Measurements from ENCODE around the gene PSMD11. TPM values are rescaled to one million over a fixed set of nuclear protein-coding genes. Genes with fewer than 3 reads are reported as not detected.
A peak's percentile ranks its signal among the peaks of the same experiment; 100 is the strongest.

The PSMD11 gene
- total RNA-seq, 4 donors from 2014 or later = 41.7 to 68.7 (median 64.9) TPM

DNA sequence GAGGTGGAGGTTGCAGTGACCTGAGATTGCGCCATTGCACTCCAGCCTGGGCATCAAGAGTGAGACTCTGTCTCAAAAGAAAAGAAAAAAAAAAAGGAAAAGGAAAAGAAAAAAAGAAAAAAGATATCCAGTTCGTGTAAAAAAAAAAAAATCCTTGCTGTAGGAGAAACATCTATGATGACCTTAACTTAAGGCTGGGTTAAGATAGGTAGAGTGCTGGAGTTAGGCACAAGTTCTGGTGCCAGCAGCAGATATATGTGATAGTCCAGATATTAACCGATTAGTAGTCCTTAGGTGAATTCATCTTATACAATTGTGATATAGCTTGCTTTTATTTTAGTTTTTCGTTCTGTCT is 17.2 kb downstream of the PSMD11 start:
- Histone ChIP-seq H3K36me3 (peaks cover 0 to 97% of the 10 kb centered on the region in 2 donors), H3K4me1 (peaks cover 0 to 8% (median 0%) of the 10 kb centered on the region in 3 donors), H3K4me3 (no peak overlapping the region), H3K27ac (no peak overlapping the region), H3K27me3 (no peaks in the 10 kb centered on the region), H3K9me3 (no peaks in the 10 kb centered on the region)
- no peak for ATAC-seq
- WGBS, 2 donors (ENCODE audit: low coverage in 1 of 2) = 41 to 68% methylated on average over 3 to 4 of the region's 4 CpGs
- TF ChIP-seq POLR2AphosphoS5 (IDR thresholded peaks at IDR 0.05) (no peak), POLR2A (IDR thresholded peaks at IDR 0.05) (no peak), CTCF (IDR thresholded peaks at IDR 0.05) (no peak), EP300 (IDR thresholded peaks at IDR 0.05) (no peak)

- TF ChIP-seq POLR2A (IDR thresholded peaks at IDR 0.05) = no peak
- TF ChIP-seq POLR2AphosphoS5 (IDR thresholded peaks at IDR 0.05) = no peak
- peak; percentile 27 to 44 (median 31) for TF ChIP-seq CTCF (IDR thresholded peaks at IDR 0.05)
- no peak for TF ChIP-seq EP300 (IDR thresholded peaks at IDR 0.05)
- peaks cover 0 to 8% (median 0%) of the 10 kb centered on the region in 3 donors for H3K4me1 ChIP-seq
- no peak overlapping the region for H3K27ac ChIP-seq
- WGBS, 2 donors (ENCODE audit: low coverage in 1 of 2) = 27 to 88% methylated on average over 1 of the region's 1 CpG
- H3K9me3 ChIP-seq = no peaks in the 10 kb centered on the region
- H3K27me3 ChIP-seq = no peaks in the 10 kb centered on the region
- peaks cover 0 to 97% of the 10 kb centered on the region in 2 donors for H3K36me3 ChIP-seq
- no peak for ATAC-seq
- H3K4me3 ChIP-seq = no peak overlapping the region
Observed at GRCh38 chr17:32461853-32462617, 17.7 kb downstream of the PSMD11 start.

- Histone ChIP-seq H3K4me1 (peaks cover 0 to 2% (median 0%) of the 10 kb centered on the region in 3 donors), H3K27me3 (no peaks in the 10 kb centered on the region), H3K27ac (no peak overlapping the region), H3K9me3 (no peaks in the 10 kb centered on the region), H3K4me3 (no peak overlapping the region), H3K36me3 (peaks cover 0 to 96% of the 10 kb centered on the region in 2 donors)
- no peak for ATAC-seq
- WGBS, 2 donors (ENCODE audit: low coverage in 1 of 2) = 85 to 94% methylated on average over 3 of the region's 3 CpGs
- TF ChIP-seq CTCF (IDR thresholded peaks at IDR 0.05) (no peak), EP300 (IDR thresholded peaks at IDR 0.05) (no peak), POLR2A (IDR thresholded peaks at IDR 0.05) (no peak), POLR2AphosphoS5 (IDR thresholded peaks at IDR 0.05) (no peak)
Observed at GRCh38 chr17:32463304-32463703, 19.0 kb downstream of the PSMD11 start.

DNA sequence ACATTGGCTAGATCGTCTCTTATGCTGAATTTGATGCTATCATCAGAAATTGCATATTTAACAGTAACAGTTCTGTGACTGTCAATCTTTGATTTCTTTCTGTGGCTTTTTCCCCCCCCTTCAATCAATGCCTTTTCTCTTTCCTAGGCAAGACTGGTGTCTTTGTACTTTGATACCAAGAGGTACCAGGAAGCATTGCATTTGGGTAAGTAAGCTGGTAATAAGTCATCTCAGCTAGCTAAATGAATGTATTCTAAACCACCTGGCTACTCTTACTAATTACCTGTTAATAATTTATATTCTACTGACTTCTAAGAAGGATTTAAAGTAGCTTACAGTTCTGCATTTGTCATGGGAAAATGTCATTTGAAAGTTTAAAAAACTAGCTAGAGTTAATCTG is 20.1 kb downstream of the PSMD11 start:
- Histone ChIP-seq H3K4me3 (no peak overlapping the region), H3K27me3 (no peaks in the 10 kb centered on the region), H3K36me3 (peaks cover 0 to 94% of the 10 kb centered on the region in 2 donors), H3K27ac (no peak overlapping the region), H3K4me1 (no peaks in the 10 kb centered on the region), H3K9me3 (no peaks in the 10 kb centered on the region)
- WGBS, 2 donors (ENCODE audit: low coverage in 1 of 2) = 73 to 86% methylated on average over 1 of the region's 1 CpG
- TF ChIP-seq EP300 (IDR thresholded peaks at IDR 0.05) = no peak
- no peak for TF ChIP-seq POLR2AphosphoS5 (IDR thresholded peaks at IDR 0.05)
- no peak for TF ChIP-seq POLR2A (IDR thresholded peaks at IDR 0.05)
- no peak for TF ChIP-seq CTCF (IDR thresholded peaks at IDR 0.05)
- ATAC-seq = no peak

DNA sequence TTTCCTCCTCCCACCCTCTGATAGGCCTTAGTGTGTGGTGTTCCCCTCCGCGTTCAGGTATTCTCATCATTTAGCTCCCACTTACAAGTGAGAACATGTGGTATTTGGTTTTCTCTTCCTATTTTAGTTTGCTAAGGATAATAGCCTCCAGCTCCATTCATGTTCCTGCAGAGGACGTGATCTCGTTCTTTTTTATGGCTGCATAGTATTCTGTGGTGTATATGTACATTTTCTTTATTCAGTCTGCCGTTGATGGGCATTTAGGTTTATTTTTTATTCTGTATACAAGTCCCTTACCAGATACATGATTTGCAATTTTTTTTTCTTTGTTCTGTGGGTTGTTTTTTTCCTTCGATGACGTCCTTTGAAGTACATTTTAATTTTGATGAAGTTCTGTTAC is 23.6 kb downstream of the PSMD11 start:
- WGBS, 2 donors (ENCODE audit: low coverage in 1 of 2) = 96 to 100% methylated on average over 5 to 7 of the region's 7 CpGs
- Histone ChIP-seq H3K27ac (no peak overlapping the region), H3K4me3 (no peak overlapping the region), H3K4me1 (no peaks in the 10 kb centered on the region), H3K27me3 (no peaks in the 10 kb centered on the region), H3K9me3 (no peaks in the 10 kb centered on the region), H3K36me3 (peaks cover 0 to 97% of the 10 kb centered on the region in 2 donors)
- TF ChIP-seq POLR2A (IDR thresholded peaks at IDR 0.05) (no peak), EP300 (IDR thresholded peaks at IDR 0.05) (no peak), POLR2AphosphoS5 (IDR thresholded peaks at IDR 0.05) (no peak), CTCF (IDR thresholded peaks at IDR 0.05) (no peak)
- no peak for ATAC-seq

Measured in gastroesophageal sphincter (tissue), 4 donors.